Measurements from ENCODE around the gene KLF17.
A peak's percentile ranks its signal among the peaks of the same experiment; 100 is the strongest.
"Not testable (repeated sequence)": the region's sequence is repeated elsewhere in the genome, so short reads cannot be mapped to it uniquely, and the experiment has no call there.

Gene KLF17

DNA sequence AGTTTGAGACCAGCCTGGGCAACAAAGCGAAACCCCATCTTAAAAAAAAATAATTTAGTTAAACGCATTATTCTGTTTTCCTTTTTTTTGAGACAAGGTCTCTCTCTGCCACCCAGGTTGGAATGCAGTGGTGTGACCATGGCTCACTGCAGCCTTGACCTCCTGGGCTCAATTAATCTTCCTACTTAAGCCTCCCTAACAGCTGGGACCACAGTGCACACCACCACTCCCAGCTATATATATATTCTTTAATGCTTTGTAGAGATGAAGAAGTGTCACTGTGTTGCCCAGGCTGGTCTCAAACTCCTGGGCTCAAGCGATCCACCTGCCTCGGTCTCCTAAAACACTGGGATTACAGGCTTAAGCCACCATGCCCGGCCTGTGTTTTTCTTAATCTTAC is 7.7 kb upstream of the KLF17 start:
- DNase-seq, result peak; percentile 62

DNA sequence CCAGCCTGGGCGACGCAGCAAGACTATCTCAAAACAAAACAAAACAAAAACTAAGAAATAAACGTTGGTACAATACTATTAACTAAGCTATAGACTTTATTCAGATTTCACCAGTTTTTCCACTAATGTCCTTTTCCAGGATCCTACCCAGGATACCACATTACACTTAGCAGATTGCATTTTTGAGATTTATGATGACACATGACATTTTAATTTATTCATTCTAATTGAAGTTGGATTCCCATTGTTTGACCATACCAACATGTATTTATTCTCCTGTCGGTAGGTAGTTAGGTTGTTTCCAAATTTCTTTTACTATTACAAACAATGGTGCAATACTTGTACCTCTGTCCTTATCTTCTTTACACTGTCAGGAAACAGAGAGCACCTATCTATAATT is 6.8 kb upstream of the KLF17 start:
- no peak for DNase-seq

DNA sequence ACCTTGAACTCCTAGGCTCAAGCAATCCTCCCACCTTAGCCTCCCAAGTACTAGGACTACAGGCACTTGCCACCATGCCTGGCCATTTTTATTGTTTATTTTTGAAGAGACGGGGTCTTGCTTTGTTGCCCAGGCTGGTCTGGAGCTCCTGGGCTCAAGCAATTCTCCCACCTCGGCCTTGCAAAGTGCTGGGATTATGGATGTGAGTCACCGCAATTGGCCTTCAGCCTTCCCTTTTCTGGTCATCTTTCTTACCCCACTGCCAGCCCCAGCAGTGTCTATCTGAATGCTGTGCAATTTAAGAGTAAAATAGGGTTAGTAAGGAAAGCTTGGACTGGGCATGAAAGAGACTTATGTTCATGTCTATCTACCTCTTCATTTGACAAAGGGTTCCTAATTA is 6.1 kb upstream of the KLF17 start:
- DNase-seq, result no peak

DNA sequence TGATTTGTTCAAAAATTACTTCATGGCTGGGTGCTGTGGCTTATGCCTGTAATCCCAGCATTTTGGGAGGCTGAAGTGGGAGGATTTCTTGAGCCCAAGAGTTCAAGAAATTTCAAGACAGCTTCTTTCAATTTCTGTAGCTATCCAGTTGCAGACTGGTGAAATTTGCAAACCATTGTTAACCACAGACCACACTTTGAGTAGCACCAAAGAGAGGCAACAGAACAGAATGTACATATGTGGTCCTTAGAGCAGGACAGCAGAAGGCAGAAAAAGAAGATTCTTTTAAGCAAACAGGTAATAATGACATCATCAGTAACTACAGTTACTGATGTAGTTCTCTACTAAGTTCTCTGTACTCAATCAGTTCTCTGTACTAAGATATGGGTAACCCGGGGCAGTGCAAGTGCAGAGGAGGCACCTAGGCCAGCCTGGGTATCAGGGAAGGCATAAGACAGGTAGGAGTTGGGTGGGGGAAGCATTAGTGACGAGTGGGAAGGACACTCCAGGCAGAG is 5.5 kb upstream of the KLF17 start:
- DNase-seq, result no peak

DNA sequence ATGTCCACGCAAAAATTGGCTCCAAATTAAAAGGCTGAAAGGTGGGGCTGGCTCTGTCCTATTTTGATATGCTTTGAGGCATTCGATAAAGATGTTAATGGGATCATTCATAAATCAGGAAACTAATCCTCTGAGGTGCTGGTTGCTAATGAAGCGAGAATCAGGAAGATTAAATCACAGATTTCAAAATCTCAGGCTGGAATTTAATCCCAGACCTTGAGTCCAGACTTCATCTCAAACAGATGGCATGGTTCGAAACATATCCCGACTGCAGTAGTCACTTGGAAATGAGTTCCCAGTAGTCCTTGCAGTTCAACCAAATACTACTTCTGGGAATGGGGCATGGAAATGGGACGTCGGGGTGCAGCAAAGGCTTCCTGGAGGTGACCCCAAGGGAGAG is 4.5 kb upstream of the KLF17 start:
- DNase-seq, result peak; percentile 91

DNA sequence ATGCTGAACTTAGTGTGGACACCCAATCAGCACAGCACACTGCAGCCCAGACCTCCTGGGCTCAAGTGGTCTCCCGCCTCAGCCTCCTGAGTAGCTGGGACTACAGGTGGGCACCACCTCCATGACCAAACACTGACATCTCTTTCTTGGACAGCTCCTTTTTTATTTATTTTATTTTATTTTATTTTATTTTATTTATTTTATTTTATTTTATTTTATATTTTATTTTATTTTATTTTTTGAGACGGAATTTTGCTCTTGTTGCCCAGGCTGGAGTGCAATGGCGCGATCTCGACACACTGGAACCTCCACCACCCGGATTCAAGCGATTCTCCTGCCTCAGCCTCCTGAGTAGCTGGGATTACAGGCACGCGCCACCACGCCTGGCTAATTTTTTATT is 1.3 kb upstream of the KLF17 start:
- DNase-seq, result not testable (repeated sequence)

DNA sequence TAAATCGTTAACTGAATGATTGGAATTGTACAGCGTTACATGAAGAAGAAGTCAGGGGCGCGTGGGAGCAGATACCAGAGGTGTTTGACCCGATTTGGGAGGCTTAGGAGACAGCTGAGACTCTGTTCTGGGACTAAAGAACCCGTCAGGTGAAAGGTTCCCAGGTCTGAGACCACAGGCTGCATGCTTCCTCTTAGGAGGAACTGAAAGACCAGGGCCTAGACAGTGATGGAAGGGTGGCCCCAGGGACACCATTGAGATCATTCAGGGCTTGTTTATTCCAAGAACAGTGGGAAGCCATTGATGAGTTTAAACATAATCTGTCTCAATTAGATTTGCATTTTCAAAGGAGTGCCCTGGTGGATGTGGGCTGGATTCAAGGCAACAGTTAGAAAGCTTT is 904 bp downstream of the KLF17 start:
- DNase-seq, result no peak

DNA sequence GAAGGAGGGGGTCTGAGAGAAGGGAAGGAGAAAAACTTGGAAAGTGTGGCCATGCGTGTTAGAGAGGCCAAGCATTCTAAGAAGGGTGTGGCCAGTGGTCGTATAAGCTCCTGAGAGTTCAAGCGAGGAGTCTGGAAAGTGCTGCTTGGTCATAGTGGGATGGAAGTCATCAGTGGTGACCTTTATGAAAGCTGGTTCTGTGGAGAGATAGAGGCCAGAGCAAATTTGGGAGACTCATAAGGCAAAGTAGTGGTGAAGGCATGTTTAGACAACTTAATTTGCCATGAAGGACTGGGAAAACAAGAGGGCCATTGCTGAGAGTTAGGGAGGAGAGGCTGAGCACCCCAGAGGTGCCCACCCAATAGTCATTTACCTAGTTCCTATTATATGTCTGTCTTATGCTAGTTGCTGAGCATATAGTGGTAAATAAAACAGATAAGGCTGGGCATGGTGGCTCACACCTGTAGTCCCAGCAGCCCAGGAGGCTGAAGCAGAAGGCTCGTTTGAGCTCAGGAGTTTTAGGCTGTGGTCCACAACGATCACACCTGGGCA is 1.9 kb downstream of the KLF17 start:
- DNase-seq, result no peak

DNA sequence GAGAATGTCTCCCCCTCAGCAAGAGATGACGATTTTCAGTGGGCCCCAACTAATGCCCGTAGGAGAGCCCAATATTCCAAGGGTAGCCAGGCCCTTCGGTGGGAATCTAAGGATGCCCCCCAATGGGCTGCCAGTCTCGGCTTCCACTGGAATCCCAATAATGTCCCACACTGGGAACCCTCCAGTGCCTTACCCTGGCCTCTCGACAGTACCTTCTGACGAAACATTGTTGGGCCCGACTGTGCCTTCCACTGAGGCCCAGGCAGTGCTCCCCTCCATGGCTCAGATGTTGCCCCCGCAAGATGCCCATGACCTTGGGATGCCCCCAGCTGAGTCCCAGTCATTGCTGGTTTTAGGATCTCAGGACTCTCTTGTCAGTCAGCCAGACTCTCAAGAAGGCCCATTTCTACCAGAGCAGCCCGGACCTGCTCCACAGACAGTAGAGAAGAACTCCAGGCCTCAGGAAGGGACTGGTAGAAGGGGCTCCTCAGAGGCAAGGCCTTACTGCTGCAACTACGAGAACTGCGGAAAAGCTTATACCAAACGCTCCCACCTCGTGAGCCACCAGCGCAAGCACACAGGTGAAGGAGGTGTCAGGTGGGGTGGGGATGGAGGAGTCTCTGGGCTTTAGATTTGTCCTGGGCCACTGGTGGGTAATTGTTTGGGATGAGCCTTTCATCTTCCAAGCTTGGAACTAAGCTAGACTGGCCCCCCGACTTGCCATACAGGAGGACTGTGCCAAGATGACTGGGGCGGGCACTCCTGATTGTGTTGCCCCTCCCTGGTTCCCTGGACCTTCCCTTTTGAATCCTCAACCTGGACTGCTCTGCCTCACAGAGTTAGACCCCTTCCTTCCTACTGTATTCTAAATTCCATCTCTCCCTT is 11.2 kb downstream of the KLF17 start:
- no peak for DNase-seq

DNA sequence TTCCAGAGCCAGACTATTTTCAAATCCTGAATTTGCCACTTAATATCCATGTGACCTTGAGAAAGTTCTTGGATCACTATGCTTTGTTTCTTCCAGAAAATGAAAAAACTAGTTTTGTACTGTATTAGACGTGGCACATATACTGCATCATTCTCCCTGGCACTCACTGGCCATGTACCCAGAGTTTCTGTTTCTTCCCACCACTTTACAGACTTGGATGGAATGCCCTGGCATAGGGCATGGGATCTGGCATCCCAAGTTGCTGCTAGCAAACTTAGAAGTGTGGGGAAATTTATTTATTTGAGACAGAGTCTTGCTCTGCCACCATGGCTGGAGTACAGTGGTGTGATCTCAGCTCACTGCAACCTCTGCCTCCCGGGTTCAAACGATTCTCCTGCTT is 12.8 kb downstream of the KLF17 start:
- no peak for DNase-seq

DNA sequence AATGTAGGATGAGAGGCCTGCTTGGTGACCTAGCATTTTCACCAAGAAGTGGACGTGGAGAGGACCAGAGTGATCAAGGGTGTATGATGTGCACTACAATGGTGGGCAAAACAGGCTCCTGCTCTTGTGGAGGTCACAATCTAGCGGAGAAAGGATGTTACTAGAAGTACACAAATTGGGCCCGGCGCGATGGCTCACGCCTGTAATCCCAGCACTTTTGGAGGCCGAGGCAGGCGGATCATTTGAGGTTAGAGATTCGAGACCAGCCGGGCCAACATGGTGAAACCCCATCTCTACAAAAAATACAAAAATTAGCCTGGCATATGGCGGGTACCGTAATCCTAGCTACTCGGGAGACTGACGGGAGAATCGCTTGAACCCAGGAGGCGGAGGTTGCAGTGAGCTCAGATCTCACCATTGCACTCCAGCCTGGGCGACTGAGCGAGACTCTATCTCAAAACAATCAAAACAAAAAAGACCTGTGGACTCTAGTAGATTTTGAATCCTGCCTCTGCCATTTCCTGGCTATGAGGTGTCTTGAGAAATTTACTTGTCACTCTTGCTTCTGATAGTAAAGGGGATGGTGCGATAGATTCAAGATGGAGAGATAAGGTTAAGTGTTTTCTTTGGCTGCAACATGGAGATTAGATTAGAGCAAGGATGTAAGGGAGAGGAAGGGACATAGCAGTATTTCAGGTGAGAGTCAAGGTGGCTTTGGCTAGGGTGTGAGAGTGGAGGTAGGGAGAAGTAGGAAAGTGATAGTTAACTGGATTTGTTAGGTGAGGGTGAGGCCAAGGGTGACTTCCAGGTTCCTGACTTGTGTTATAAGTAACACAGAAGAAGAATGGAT is 15.7 kb downstream of the KLF17 start:
- no peak for DNase-seq

DNA sequence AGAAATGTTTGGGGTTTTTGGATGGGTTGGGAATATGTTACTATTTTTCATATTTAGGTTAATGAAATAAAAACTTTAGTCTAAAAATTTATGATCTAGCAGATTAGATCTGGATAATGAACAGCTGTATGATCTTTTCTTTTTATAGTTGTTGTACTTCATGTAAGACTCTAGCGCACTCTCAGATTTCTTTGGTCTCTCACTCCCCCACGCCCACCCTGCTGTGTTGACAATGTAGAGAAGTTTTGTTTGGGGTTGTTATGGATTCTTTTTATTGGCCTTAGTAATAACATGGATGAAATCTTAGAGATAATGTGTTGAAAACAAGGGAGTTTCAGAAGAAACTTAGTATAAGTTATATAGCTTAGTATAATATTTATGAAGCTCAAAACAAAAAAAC is 17.3 kb downstream of the KLF17 start:
- no peak for DNase-seq

DNA sequence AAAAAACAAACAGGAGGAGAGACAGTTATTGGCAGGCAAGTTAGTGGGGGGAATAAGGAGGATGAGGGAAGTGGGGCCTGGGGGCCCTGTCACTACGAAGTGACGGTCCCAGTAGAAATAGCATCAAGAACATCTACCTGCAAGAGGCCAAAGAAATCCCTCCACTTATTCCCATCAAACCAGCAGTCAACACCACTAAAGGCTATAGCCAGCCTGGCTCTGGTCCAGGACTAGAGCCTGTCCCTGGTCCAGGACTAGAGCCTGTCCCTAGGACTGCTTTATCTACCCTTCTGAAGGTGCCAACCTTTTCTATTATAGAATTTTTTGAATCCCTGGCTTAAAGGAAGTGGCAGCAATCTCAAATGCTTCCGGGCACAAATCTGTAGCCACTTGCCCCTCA is 19.6 kb downstream of the KLF17 start:
- no peak for DNase-seq

DNA sequence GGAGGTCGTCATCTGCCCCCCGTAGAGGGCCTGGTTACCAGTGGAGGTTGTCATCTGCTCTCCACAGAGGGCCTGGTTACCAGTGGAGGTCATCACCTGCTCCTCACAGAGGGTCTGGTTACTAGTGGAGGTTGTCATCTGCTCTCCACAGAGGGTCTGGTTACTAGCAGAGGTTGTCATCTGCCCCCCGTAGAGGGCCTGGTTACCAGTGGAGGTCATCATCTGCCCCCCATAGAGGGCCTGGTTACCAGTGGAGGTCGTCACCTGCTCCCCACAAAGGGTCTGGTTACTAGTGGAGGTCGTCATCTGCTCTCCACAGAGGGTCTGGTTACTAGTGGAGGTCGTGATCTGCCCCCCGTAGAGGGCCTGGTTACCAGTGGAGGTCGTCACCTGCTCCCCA is 20.9 kb downstream of the KLF17 start:
- not testable (repeated sequence) for DNase-seq

DNA sequence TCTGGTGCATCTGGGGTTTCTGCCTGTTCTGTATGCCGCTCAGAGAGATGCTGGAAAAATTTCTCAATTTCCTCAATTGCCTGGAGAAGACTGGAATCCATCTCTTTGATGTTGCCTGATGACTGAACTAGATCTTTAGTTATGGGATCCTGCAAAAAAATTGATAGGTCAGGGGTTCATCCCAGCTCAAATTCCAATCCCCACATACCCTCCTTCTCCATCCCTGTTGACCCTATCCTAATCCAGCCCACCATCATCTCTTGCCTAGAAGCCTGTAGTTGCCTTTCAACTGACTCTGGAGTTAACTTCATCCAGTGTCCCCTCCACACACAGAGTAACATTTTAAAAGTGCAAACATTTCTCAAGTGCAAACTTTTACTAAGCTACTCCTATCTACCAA is 22.9 kb downstream of the KLF17 start, which contains the start of gene KLF18:
TSS of gene KLF18 (minus strand) at position 101 of the 400 bp plus-strand sequence. CDS start at position 101, 0 bp downstream.
- DNase-seq, result no peak

DNA sequence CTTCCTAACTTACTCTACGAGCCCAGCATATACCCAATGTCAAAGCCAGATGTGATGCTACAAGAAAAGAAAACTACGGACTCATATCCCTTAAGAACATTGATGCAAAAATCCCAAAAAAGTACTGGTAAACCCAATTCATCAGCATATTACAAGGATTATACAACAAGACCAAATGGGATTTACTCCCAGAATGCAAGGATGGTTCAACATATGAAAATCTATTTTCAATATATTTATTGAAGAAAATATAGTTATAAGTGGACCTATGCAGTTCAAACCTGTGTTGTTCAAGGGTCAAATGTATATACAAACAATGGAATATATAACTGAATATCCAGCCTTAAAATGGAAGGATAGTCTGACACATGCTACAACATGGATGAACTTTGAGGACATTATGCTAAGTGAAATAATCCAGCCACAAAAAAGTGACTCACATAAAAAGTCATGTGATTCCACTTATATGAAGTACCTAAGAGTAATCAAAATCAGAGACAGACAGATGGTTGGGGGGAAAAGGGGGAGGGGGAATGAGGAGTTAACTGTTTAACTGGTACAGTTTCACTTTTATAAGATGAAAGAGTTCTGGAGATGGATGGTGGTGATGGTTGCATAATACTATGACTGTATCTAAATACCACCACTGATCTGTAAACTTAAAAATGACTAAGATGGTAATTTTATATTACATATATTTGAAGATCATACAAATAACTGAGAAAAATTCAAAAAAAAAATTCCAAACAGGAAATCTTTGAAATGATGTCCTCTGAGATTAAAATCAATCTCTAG is 26.5 kb downstream of the KLF17 start:
- DNase-seq, result no peak

DNA sequence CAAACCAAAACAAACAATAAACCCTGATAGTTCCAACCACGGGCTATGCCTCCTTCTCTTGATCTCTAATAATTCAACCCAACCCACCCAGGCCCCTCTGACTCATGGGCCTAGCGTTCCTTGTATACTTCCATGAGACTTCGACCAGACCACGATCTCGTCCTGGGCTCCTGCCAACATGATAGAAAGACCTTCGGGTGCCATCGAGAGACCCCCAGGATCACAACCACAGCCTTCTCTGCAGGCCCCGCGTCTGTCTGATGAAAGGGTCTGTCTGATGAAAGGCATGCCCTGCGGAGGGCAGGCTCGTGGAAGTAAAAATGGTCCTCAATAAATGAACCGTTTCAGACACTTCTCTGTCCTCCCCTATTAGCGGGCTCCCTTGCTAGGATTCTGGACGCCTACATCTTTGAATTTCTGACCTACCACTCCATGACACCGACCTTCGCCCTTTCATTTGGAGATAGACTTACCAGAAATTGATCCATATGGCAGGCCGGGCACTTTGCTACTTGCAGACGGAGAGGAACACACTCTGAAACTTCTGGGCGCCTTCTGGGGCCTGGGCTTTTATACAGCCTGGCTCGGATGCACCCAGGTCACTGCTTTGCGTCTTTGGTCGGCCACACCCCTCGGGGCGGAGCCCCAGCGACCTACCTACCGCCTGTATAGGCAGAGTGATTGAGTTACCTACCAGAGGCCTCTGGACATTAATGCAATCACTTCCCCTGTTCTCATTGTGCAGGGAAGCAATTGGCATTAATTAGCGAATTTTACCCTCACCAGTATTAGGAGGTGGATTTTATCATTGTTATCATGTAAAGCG is 28.1 kb downstream of the KLF17 start:
- DNase-seq, result no peak

DNA sequence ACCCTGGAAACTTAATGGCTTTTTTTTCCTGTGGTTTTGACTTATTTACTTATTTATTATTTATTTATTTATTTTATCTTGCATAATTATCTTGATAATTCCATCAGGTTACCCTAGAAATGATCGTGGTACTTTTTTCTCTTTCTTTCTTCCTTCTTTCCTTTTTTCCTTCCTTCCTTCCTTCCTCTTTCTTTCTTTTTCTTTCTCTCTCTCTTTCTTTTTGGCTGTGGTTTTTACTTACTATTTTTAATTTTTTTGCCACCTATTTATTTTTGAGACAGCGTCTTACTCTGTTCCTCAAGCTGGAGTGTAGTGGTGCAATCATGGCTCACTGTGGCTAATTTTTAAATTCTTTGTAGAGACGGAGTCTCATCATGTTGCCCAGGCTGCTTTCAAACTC is 29.0 kb downstream of the KLF17 start:
- no peak for DNase-seq

DNA sequence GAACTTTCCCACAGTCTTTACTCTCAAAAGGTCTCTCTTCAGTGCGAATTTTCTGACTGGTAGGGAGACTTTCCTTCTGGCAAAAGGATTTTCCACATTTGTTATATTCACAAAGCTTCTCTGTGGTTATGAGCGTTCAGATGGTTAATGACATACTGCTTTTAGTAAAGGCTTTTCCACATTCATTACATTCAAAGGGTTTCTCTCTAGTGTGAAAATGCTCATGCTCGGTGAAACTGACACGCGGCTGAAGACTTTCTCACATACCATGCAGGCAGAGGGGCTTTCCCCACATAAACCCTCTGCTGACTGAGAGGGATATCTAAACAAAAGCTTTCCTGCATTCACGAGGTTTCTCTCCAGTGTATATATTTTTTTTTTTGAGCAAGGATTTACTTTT is 32.7 kb downstream of the KLF17 start:
- no peak for DNase-seq

DNA sequence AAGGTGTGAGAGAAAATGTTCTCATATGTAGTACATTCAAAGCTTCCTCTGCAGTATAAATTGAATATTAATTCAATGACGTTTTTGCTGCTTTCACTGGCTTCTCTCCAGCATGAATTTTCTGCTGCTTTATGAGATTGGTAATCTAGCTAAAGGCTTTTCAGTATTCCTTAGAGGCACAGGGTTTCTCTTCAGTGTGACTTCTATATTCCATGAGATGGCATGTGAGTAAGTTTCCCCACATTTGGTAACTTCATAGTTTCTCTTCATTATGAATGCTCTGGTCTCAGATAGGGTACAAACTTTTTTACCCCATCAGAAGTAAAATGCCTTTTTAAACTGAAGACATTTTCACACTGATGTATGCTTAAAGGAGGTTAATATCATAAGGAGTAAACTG is 33.2 kb downstream of the KLF17 start:
- no peak for DNase-seq

DNA sequence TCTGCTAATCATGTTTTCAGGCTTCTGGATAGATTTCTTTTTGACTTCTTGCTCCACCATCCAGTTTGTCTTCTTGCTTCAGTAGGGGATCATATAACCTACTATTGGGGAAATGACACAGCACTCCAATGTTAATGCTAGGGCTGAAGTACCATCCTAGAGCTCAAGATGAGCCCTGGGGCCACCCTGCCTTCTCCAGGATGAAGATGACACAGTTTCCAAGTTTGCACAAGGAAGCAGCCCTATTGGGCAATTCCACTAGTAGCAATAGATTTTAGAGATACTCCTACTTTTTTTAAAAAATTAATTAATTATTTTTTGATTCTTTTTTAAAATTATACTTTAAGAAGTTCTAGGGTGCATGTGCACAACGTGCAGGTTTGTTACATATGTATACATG is 34.1 kb downstream of the KLF17 start:
- no peak for DNase-seq

DNA sequence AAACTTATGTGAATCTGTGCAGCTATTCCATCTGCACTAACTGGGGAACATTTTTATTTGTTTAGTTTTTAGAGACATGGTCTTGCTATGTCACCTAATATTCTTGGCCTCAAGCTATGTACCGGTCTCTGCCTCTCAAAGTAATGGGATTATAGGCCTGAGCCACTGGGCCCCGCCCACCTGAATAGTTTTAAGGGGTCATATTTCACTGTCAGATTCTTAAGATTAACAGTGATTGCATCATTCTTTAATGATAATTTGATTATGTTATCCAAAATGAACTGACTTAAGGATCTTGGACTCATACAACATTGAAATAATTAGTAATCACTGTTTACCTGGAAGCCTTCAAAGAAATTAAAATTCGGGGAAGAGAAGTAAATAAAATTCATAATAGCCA is 35.4 kb downstream of the KLF17 start:
- DNase-seq, result peak; percentile 97

Measured in NCI-H82 (cell line).